ENCODE data around the gene INTS13.
A peak's percentile ranks its signal among the peaks of the same experiment; 100 is the strongest.
"Not testable (repeated sequence)": the region's sequence is repeated elsewhere in the genome, so short reads cannot be mapped to it uniquely, and the experiment has no call there.

The INTS13 gene

DNA sequence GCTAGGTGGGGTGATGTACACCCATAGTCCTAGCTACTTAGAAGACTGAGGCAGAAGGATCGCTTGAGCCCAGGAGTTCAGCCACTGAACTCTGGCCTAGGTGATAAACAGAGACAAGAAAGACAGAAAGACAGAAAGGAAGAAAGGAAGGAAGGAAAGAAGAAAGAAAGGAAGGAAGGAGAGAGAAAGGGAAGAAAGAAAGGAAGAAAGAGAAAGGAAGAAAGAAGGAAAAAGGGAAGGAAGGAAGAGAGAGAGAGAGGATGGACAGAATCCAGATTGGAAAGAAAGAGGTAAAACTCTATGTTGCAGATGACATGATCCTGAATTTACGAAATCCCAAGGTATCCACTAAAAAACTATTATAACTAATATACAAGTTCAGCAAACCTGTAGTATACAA lies 8.2 kb downstream of the INTS13 start:
- DNase-seq, result no peak

DNA sequence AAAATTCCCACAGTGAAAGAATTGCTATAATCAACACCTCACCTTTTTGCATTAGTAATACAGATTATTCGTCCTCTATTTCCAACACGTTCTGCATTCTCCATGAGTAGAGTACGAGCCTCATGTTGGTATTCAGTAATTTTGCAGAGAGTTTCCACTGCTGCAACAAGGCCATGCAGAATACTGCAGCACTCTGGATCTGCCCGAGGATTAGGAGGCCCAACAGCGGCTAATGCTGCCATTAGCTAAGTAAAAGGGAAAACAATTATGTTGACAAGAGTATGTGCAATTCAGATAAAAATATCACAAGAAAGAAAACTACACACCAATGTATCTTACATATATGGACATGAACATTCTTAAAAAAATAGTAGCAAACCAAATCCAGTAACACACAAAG lies 9.1 kb downstream of the INTS13 start:
- DNase-seq, result no peak

DNA sequence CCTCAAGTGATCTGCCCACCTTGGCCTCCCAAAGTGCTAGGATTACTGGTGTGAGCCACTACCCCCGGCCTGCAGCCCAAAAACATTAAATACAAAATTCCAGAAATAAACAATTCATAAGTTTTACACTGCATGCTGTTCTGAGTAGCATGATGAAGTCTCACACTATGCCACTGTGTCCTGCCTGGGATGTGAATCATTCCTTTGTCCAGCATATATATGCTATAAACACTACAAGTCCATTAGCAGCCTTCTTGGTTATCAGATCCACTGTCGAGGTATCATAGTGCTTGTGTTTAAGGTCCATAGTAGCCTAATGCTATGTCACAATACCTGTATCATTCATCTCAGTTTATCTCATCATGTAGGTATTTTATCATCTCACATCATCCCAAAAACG lies 15.9 kb downstream of the INTS13 start:
- no peak for DNase-seq

DNA sequence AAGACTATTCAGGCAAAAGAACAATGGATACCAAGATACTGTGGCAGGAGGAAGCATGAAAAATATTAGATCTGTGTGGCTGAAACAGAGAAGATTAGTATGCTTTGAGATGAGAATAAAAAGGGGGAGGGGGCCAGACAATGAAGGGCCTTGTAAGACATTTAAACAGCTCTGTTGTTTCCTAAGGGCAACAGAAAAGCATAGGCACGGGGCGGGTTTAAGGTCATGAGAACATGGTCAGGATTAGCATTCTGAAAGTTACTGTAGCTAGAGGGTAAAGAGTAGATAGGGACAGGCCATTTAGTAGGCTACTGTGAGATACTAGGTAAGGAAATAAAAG lies 18.6 kb downstream of the INTS13 start:
- DNase-seq, result no peak

DNA sequence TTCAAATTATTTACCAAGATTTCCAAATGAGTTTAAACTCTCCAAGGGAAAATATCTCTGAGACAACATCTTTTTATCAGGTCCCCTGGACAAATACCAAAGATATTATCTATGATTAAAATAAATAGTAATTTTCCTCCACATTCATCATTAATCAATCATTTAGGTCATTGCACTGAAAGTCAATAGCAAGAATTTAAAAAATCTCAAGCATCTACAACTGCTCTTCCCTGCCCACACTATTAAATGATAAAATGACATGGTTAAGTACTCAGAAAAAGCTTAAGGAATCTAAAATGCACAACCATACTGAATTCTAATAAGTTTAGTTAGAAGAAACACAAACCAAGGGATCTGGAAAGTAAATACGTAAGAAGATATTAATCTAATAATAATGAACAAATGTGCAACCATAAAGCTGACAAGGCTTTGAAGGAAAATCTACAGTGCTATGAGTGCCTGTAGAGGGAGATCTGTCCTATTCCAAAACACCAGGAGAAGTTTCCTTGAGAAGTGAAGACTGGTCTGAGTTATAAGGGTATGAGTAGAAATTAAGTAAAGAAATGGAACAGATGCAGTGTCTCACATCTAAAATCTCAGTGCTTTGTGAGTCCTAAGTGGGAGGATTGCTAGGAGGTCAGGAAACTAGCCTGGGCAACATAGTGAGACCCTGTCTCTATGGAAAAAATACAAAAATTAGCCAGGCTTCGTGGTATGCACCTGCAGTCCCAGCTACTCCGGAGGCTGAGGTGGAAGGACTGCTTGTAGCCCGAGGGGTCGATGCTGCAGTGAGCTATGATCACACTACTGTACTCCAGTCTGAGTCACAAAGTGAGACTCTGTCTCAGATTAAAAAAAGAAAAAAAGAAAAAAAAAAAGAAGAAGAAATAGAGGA lies 19.2 kb downstream of the INTS13 start:
- DNase-seq, result no peak

DNA sequence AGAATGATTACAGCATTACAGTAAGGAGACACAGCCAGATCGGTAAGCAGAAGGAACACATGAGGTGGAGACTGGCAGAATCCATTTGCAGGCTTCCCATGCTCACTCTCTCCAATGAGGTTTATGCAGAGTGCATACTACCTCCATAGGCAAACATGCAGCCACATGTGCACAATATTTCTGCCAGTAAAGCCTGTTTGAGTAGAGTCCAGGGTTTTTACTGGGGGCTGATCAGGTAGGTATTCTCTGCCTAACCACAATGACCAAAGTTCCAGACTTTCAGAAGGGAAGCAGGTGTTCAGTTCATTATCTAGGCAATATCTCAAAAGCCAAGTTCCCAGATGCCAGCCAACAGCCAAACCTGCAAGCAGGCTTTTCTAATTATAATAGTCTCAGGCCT lies 31.1 kb downstream of the INTS13 start:
- DNase-seq, result peak; percentile 86 to 88

DNA sequence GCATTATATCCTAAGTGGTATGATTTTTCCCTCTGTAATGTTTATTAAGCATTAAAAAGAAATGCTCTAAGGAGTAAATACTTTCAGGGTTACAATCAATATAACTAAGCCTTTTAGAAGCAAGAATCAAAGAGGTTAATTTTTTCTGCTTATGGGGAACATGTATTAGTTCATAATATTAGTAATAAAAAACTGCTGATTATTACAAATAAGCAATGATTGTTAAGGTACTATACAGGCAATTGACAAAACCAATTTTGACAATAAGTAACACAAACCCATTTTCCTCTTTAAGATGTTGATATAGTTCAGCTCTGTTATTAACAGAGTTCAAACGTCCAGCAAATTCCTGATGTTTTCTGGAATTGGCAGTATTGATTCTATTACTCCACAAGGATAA lies 31.8 kb downstream of the INTS13 start:
- no peak for DNase-seq

DNA sequence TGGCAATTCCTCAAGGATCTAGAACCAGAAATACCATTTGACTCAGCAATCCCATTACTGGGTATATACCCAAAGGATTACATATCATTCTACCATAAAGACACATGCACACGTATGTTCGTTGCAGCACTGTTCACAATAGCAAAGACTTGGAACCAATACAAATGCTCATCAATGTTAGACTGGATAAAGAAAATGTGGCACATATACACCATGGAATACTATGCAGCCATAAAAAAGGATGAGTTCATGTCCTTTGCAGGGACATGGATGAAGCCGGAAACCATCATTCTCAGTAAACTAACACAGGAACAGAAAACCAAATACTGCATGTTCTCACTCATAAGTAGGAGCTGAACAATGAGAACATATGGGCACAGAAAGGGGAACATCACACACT lies 34.4 kb downstream of the INTS13 start:
- not testable (repeated sequence) for DNase-seq

DNA sequence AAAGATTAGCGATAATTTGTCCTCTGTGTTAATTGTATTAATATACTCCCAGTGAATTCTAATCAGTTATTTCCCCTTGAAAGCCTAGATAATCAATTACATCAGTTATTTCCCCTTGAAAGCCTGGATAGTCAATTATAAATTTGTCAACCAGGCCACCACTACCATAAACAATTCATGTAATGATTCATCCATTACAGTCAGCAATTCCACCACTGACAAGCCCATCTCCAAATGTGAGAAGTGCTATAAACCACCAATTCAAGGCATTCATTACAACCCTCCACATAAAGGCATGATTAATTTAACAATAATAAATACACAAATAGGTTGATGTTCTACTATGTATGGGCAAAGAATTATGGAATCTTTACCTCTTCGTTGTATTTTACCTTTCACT lies 40.9 kb downstream of the INTS13 start:
- no peak for DNase-seq

DNA sequence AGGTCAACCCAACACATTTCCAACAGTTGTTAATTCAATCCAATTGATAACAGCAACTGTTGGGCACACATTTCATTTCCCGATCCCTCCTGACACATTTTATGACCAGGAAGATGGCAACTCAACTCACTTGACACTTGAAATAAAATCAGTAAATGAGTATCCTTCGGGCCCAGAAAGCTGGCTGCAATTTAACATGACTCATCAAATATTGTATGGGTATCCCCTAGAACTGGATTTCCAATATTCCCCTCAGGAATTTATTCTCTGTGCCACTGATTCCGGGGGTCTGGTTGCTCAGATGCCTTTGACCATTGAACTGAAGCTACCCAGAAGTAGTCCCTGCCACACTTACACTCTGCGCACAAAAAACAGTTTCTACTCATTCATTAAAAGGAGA lies 42.1 kb downstream of the INTS13 start:
- no peak for DNase-seq

DNA sequence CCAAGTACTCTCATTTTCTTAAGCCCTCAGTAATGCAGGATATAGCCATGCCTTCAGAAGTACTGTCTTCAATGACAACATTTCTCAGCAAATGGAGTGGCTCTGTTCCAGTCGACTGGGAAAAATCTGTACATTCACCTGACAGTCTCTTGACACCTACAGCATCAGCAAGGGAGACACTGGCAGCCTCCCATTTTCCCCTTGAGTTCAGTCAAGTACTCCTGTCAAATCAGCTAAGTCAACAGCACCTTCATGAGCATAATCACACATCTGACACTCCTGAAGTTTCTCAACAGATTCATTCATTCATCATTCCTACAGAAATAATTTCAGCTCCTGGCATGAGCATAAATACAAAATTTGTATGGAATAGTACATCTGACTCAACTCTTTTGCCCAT lies 46.1 kb downstream of the INTS13 start:
- DNase-seq, result no peak

DNA sequence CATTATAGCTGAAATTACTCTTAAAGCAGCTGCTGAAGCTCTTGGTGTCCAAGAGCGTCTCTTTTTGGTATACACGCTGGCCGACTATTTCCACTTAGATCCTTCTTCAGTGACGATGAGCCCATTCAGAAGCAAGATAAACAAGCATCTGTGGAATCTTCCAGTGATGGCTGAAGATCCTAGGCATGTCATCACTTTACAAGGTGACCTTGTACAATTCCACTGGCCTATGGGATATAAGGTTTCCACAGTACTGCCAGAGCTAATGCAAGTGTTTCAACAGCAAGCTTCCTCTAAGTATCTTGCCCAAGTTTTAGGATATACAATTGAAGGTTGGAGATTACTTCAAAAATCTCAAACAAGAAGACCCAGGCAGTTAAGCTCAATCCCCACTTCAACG lies 47.0 kb downstream of the INTS13 start:
- DNase-seq, result no peak

DNA sequence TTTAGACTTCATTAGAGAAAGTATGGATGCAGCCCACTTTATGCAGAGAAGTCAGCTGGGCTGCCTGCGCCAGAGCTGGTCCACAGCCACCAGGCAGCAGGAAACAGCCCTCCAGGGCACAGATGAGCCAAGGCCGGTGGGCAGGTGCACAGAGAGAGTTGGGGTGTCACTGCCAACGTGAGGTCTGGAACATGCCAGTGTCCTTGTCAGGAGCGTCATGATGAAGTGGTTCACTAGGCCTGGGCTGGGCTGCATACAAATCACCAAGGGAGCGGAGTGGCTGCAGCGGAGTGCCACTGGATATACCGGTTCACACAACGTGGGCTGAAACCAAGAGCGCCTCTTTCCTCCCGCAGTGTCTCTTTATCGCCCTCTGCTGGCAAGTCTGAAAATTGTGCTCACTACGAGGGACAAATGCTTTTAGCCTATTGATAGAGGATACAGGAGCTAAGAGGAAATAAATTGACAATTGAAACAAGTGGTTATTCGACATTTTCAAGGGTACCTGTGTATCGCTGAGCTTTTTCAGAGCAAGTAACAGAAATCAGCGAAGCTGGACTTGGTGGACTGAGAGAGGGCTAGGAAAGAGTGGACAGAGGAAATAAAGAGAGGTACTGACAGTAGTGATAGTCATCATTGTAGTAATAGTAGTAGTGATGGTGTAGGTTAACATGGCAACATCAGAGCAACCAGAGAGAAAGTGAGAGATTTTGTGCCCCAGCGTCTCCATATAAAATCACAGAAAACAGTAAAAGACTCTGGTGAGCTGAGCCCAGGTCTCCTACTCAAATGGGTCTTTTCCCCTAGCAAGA lies 52.8 kb downstream of the INTS13 start:
- DNase-seq, result peak; percentile 81 to 95

DNA sequence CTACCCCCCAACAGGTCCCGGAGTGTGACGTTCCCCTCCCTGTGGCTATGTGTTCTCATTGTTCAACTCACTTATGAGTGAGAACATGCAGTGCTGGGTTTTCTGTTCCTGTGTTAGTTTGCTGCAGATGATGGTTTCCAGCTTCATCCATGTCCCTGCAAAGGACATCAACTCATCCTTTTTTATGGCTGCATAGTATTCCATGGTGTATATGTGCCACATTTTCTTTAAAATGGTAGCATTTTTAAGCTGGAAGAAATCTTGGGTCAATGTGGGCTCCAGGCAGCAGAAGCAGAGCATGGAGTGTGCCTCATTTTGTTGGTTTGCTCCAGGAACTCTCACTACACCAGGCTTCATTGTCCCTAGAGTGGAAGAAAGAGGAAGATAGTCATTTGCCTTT lies 57.2 kb downstream of the INTS13 start:
- DNase-seq, result no peak

DNA sequence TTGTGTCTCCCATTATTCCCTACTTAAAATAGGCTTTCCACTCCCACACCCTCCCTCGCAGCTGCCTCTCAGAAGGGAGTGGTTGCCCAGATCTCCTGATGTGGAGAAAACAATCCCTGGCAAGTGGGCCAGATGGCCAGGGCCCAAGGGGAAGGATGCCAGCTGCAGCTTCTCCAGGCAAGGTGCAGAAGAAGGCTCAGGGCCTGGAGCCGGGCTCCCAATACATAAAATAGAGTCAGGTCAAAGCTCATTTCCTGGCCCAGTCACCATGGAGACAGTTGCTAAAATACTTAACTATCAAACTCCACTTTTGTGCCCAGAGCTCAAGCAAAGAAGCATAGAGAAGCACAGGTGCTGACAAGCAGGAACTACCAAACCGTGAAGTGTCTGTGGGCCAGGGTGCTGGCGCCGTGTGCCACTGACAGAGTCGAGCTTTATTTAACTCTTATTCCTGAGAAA lies 59.1 kb downstream of the INTS13 start:
- peak; percentile 19 to 58 for DNase-seq

DNA sequence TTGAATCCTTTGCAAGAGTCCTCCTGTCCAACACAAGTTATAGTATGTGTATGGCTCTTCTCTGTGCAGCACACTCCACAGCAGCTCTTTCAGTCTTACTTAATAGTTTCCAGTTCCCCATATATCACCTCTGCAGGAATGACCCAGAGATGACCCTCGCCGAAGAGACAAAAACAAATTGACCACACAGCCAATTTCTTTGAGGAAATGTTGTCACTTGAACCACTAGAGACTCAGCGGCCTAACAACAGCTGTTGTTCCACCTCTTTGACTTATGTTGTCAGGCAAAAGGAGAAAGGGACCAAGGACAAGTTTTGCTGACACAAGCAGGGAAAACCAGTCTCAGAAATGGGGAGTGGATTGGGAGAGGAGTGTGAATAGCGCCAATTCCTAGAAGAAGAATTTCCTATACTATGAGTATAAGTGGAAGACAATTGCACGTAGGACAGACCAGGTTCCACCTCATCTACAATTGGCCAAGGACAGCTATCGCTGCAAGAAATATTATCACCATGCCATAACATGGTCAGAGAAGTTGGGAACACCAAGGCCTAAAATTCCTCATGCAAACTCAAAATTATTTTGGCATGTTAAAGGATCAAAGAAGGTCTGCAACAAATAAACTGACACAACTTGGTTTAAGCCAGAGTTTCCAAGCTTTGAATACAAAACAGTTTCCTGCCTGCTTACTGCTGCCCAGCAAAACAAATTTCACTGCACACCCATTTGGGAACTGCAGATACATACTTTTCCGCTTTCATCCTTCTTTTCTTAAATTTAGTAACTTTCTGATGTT lies 63.1 kb downstream of the INTS13 start:
- DNase-seq, result no peak

DNA sequence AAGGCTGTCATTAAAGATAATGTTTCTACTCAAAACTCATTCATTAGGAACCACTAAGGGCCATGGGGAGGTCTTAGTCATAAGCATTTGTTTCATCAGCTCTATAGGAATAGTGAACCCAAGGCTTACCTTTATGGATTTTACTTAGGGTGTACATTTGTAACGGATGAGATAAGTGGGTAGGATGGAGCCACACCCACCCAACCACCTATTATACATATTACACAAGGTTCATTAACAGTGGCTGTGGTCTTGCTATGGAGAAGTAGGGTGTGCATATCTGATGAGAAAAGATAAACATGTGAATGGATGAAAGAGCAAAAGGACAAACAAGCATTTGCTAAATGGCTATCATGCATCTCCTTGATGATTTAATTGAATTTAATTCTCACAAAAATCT lies 65.2 kb downstream of the INTS13 start:
- DNase-seq, result peak; percentile 21 to 37

DNA sequence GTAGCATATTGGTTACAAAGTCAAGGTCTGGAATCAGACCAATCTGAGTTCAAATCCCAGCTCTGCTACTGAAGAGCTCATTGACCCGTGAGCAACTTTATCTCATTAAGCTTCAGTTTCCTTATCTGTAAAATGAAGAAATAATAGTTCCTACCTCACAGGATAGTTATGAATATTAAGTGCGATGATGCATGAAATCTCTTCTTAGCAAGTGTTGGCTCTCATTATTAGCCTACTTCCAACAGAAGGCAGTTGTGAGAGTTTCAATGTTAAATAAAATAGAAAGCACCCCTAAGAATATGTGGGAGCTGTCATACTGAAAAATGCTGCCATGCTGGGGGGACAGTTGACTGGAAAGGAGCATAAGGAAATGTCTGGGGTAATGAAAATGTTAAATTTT lies 65.8 kb downstream of the INTS13 start:
- DNase-seq, result no peak

DNA sequence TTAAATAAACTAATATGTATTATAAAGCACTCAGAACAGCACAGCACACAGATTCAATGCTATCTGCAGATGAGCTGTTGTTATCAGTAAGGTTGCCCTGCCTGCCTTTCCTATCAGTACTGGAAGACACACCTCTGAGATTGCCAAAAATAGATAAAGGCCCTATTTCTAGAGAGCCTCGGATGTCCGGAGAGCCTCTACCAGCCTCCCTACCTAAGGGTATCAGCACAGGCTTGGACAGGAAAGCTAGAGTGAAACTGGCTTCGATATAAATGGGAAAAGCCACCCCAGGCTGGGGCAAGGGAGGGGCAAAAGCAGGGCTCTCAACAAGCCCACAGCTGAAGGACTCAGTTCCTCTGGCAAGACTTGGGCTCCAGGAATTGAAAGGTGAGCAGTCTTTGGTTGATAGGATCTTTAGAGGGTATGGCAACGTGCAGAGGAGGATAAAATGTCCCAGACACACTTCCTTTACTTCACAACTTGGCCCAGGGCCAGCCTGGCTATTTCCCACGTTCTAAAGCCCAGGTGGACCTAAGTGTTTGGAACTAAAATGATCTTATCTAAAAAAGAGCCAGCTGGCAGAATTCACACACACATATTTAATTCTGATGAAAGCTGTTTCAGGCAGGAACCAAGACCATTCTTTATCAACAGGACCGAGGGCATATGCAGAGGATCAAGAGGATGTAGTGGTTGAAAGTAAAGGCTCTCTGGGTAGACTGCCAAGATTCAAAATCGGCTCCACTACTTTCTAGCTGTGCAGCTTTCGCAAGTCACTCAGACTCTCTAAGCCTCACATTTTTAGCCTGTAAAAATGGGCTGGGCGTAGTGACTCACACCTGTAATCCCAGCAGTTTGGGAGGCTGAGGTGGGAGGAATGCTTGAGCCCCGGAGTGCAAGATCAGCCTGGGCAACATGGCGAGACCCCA lies 67.0 kb downstream of the INTS13 start:
- peak in 1 of 2 experiments; percentile 17 for DNase-seq

DNA sequence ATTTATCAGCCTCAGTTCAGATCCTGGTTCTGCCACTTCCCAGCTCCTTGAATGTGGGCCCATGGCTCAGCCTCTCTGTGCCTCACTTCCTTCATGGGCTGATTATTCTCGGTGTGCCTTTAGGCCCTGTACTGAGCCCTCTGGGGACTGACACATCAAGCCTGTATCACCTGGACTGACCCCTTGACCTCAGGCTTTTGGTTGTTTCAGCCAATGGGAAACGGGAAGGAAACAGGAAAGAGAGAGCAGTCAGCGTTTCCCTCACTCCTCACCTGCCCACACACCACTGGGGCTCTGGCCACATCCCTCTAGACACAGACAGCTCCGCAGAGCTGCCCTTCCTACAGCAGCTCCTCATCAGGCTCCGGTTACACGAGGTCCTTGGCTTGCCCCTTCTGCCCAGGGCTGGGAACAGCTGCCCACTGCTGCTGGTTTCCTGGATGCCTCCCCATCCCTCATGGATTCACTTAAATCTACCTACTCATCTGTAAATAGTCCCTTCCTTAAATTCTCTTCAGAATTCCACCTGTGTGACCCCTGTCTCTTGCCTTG lies 67.8 kb downstream of the INTS13 start:
- no peak for DNase-seq

DNA sequence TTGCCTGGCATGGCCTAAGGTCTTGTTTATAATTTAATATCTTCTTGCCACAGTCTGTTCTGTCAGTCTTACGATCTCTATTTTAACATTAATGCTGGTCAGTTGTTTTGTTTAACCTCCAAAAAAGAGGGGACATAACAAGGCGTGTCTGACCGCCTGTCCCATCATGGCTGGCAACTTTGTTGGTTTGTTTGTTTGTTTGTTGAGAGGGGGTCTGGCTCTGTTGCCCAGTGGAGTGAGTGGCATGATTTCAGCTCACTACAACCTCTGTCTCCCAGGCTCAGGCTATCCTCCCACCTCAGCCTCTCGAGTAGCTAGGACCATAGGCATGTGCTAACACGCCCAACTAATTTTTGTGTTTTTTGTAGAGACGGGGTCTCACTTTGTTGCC lies 68.7 kb downstream of the INTS13 start:
- DNase-seq, result no peak

Data from NCI-H526 (cell line).